Astrocyte of the hippocampus (primary cell): Measurements from ENCODE around the gene PIGB.
A peak's percentile ranks its signal among the peaks of the same experiment; 100 is the strongest.
"Not testable (repeated sequence)": the region's sequence is repeated elsewhere in the genome, so short reads cannot be mapped to it uniquely, and the experiment has no call there.

Experiments used
- DNase-seq: peaks from one replicate; pipeline ENCODE4 v3.0.0; 2011; ENCODE audit warnings: low read depth, low spot score

The PIGB gene

GRCh38 chr15:55318588-55319494, at the start of gene PIGB, which contains the start of gene PIGBOS1:
TSS of gene PIGB (plus strand) at chr15:55319222. CDS start at chr15:55319251, 29 bp downstream.
TSS of gene PIGBOS1 (minus strand) at chr15:55319123. CDS start at chr15:55317792, 1,331 bp downstream.
- DNase-seq: peak; percentile 93

- peak; percentile 43 for DNase-seq
Measured at GRCh38 chr15:55270291-55270690, 48.7 kb upstream of the PIGB start.

- no peak for DNase-seq
Measured at GRCh38 chr15:55276324-55276723, 42.7 kb upstream of the PIGB start.

- DNase-seq: no peak
Measured at GRCh38 chr15:55277116-55277564, 41.9 kb upstream of the PIGB start.

GRCh38 chr15:55277715-55278114, 41.3 kb upstream of the PIGB start:
- DNase-seq: no peak

GRCh38 chr15:55279100-55279745, 39.8 kb upstream of the PIGB start:
- DNase-seq: no peak

GRCh38 chr15:55279746-55280351, 39.2 kb upstream of the PIGB start:
- peak; percentile 71 for DNase-seq

GRCh38 chr15:55280589-55280988, 38.4 kb upstream of the PIGB start:
- not testable (repeated sequence) for DNase-seq

- DNase-seq: peak; percentile 18
Measured at GRCh38 chr15:55281517-55282228, 37.3 kb upstream of the PIGB start.

GRCh38 chr15:55282284-55282833, 36.7 kb upstream of the PIGB start:
- peak; percentile 77 for DNase-seq

- DNase-seq: no peak
Measured at GRCh38 chr15:55283379-55284147, 35.5 kb upstream of the PIGB start.

- DNase-seq: no peak
Measured at GRCh38 chr15:55284426-55284825, 34.6 kb upstream of the PIGB start.

GRCh38 chr15:55286442-55287189, 32.4 kb upstream of the PIGB start:
- DNase-seq: not testable (repeated sequence)

GRCh38 chr15:55288006-55288717, 30.9 kb upstream of the PIGB start:
- DNase-seq: no peak

GRCh38 chr15:55289011-55289745, 29.8 kb upstream of the PIGB start:
- peak; percentile 51 for DNase-seq

- peak; percentile 87 for DNase-seq
Measured at GRCh38 chr15:55289746-55290527, 29.1 kb upstream of the PIGB start, which contains the start of gene RAB27A. TSS of gene RAB27A (minus strand) at chr15:55289813. CDS start at chr15:55234934, 54,879 bp downstream.

- peak; percentile 91 for DNase-seq
Measured at GRCh38 chr15:55290528-55291057, 28.4 kb upstream of the PIGB start.
